Neuronal stem cell (in vitro differentiated cells): ENCODE results near the gene NFATC2IP.
"Not testable (repeated sequence)": the region's sequence is repeated elsewhere in the genome, so short reads cannot be mapped to it uniquely, and the experiment has no call there.

Source experiments
- DNase-seq: peaks from one replicate; pipeline ENCODE4 v3.0.0-alpha.2; 2013; ENCODE audit warnings: low spot score
- H2AFZ ChIP-seq: one replicate; pipeline ENCODE4 v1.6.1; 2013; ENCODE audit warnings: mild to moderate bottlenecking, low read length, inconsistent platforms
- H2AK5ac ChIP-seq: 2 replicates; pipeline ENCODE4 v1.6.1; 2013; ENCODE audit warnings: low read depth, mild to moderate bottlenecking, inconsistent platforms, low read length, moderate library complexity, mixed read lengths
- H2BK120ac ChIP-seq: 2 replicates; pipeline ENCODE4 v1.6.1; 2013; ENCODE audit warnings: low read depth, mild to moderate bottlenecking, inconsistent platforms, low read length, moderate library complexity, mixed read lengths
- H2BK12ac ChIP-seq: one replicate; pipeline ENCODE4 v1.6.1; 2013; ENCODE audit warnings: low read length, inconsistent platforms
- H2BK15ac ChIP-seq: 2 replicates; pipeline ENCODE4 v1.6.1; 2013; ENCODE audit warnings: mild to moderate bottlenecking, low read length, inconsistent platforms, mixed read lengths
- H2BK5ac ChIP-seq: one replicate; pipeline ENCODE4 v1.6.1; 2013; ENCODE audit warnings: inconsistent platforms, mild to moderate bottlenecking, low read length, moderate library complexity
- H3K14ac ChIP-seq: one replicate; pipeline ENCODE4 v1.6.1; 2013; ENCODE audit warnings: low read length, inconsistent platforms
- H3K18ac ChIP-seq: 2 replicates; pipeline ENCODE4 v1.6.1; 2013; ENCODE audit warnings: low read length, inconsistent platforms
- H3K23ac ChIP-seq: 2 replicates; pipeline ENCODE4 v1.6.1; 2013; ENCODE audit warnings: low read depth, mild to moderate bottlenecking, mixed read lengths, low read length, inconsistent platforms; ENCODE audit not compliant: poor library complexity
- H3K27ac ChIP-seq: replicated peaks from 3 replicates; pipeline ENCODE4 v1.5.1; 2013; ENCODE audit warnings: low read length, inconsistent platforms
- H3K27me3 ChIP-seq, 3 experiments: 2 replicates each; pipeline ENCODE4 v1.6.1; 2013; ENCODE audit warnings: low read length in 3 of 3, mild to moderate bottlenecking in 2 of 3, inconsistent platforms in 1 of 3, low read depth in 1 of 3, mixed read lengths in 1 of 3, moderate library complexity in 1 of 3; ENCODE audit not compliant: control insufficient read depth in 3 of 3, insufficient read depth in 3 of 3
- H3K36me3 ChIP-seq, 2 donors: replicated peaks in 1 of 2; 2 replicates each; pipeline ENCODE4 v1.6.1; 2013; ENCODE audit warnings: low read length in 2 of 2; ENCODE audit not compliant: control insufficient read depth in 2 of 2, insufficient read depth in 2 of 2
- H3K4ac ChIP-seq: 2 replicates; pipeline ENCODE4 v1.6.1; 2013; ENCODE audit warnings: inconsistent platforms, mild to moderate bottlenecking, low read length, moderate library complexity
- H3K4me1 ChIP-seq, 2 donors: 1 replicate in 1 of 2; 2 replicates in 1 of 2; pipeline ENCODE4 v1.6.1; 2013; ENCODE audit warnings: low read length in 2 of 2, low read depth in 1 of 2; ENCODE audit not compliant: control insufficient read depth in 2 of 2, insufficient read depth in 1 of 2
- H3K4me2 ChIP-seq: one replicate; pipeline ENCODE4 v1.6.1; 2013; ENCODE audit warnings: mild to moderate bottlenecking, low read length, inconsistent platforms; ENCODE audit not compliant: insufficient read depth, poor library complexity, severe bottlenecking
- H3K4me3 ChIP-seq, 2 donors: 2 replicates each; pipeline ENCODE4 v1.5.1; 2013; ENCODE audit warnings: low read length in 2 of 2, mild to moderate bottlenecking in 2 of 2, inconsistent platforms in 1 of 2, moderate library complexity in 1 of 2
- H3K79me1 ChIP-seq: one replicate; pipeline ENCODE4 v1.6.1; 2013; ENCODE audit warnings: low read depth, mild to moderate bottlenecking, inconsistent platforms, low read length, moderate library complexity
- H3K9ac ChIP-seq: one replicate; pipeline ENCODE4 v1.6.1; 2013; ENCODE audit warnings: mild to moderate bottlenecking, low read depth, low read length, inconsistent platforms; ENCODE audit not compliant: poor library complexity
- H3K9me3 ChIP-seq, 2 donors: replicated peaks in 1 of 2; 2 replicates each; pipeline versions ENCODE3 to v1.6.1; 2013; ENCODE audit warnings: low read length in 2 of 2, mild to moderate bottlenecking in 2 of 2, inconsistent platforms in 1 of 2, low read depth in 1 of 2, mixed read lengths in 1 of 2, moderate library complexity in 1 of 2; ENCODE audit not compliant: control insufficient read depth in 2 of 2, insufficient read depth in 1 of 2
- H4K8ac ChIP-seq: one replicate; pipeline ENCODE4 v1.6.1; 2013; ENCODE audit warnings: low read depth, mild to moderate bottlenecking, inconsistent platforms, low read length, moderate library complexity
- H4K91ac ChIP-seq: one replicate; pipeline ENCODE4 v1.6.1; 2013; ENCODE audit warnings: low read length, low read depth, mild to moderate bottlenecking, inconsistent platforms; ENCODE audit not compliant: poor library complexity
- WGBS, 2 donors: extraction: QIAGEN DNeasy Blood & Tissue Kit; methylation state at CpG; one replicate each; pipeline ENCODE4 v1.1.7; 2013; ENCODE audit warnings: missing lambda C conversion rate in 2 of 2, mixed read lengths in 1 of 2; ENCODE audit not compliant: insufficient read length in 2 of 2, insufficient replicate concordance in 1 of 2; ENCODE audit errors: extremely low coverage in 2 of 2; 5-methylcytosine and 5-hydroxymethylcytosine counted together

NFATC2IP gene

GRCh38 chr16:28936784-28937155 lies 14.0 kb upstream of the NFATC2IP start:
- Histone ChIP-seq H3K4me1 (no peaks in the 10 kb centered on the region), H2BK12ac (peak overlapping the region; percentile 88), H4K8ac (no peak overlapping the region), H3K27me3 (no peaks in the 10 kb centered on the region), H3K14ac (no peak overlapping the region), H2AFZ (no peak overlapping the region), H3K18ac (no peak overlapping the region), H3K4me3 (no peak overlapping the region), H3K4ac (peak overlapping the region; percentile 69), H2AK5ac (peak overlapping the region; percentile 92), H3K27ac (no peak overlapping the region), H3K23ac (no peak overlapping the region), H3K9ac (no peak overlapping the region), H3K36me3 (no peaks in the 10 kb centered on the region), H4K91ac (no peak overlapping the region), H3K9me3 (no peaks in the 10 kb centered on the region), H2BK5ac (no peak overlapping the region), H3K79me1 (no peaks in the 10 kb centered on the region), H2BK120ac (peak overlapping the region; percentile 11), H2BK15ac (peak overlapping the region; percentile 82), H3K4me2 (no peak overlapping the region)
- DNase-seq = no peak
- no CpG with 5 or more reads among the region's 26 CpGs for WGBS, 2 donors

GRCh38 chr16:28937222-28937876 lies 13.4 kb upstream of the NFATC2IP start:
- Histone ChIP-seq H3K4ac (no peak overlapping the region), H3K79me1 (no peaks in the 10 kb centered on the region), H2AFZ (no peak overlapping the region), H2BK15ac (peak overlapping the region; percentile 82), H3K9me3 (no peaks in the 10 kb centered on the region), H3K4me1 (no peaks in the 10 kb centered on the region), H3K14ac (no peak overlapping the region), H3K27me3 (no peaks in the 10 kb centered on the region), H2AK5ac (peak overlapping the region; percentile 92), H3K36me3 (no peaks in the 10 kb centered on the region), H4K8ac (no peak overlapping the region), H3K23ac (no peak overlapping the region), H2BK5ac (no peak overlapping the region), H3K27ac (no peak overlapping the region), H3K18ac (peak overlapping the region; percentile 57), H4K91ac (no peak overlapping the region), H2BK120ac (peak overlapping the region; percentile 11), H2BK12ac (no peak overlapping the region), H3K4me3 (no peak overlapping the region), H3K4me2 (no peak overlapping the region), H3K9ac (no peak overlapping the region)
- DNase-seq = no peak
- WGBS, 2 donors = no CpG with 5 or more reads among the region's 14 CpGs

- no peaks in the 10 kb centered on the region for H3K4me1 ChIP-seq
- H2BK15ac ChIP-seq = peak overlapping the region; percentile 54
- no CpG with 5 or more reads among the region's 7 CpGs for WGBS, 2 donors
- peak overlapping the region; percentile 61 for H2AK5ac ChIP-seq
- DNase-seq = no peak
- no peak overlapping the region for H3K14ac ChIP-seq
- no peaks in the 10 kb centered on the region for H3K36me3 ChIP-seq
- H3K18ac ChIP-seq = peak overlapping the region; percentile 67
- peak overlapping the region; percentile 67 for H3K23ac ChIP-seq
- peak overlapping the region; percentile 68 for H3K4ac ChIP-seq
- H4K8ac ChIP-seq = no peak overlapping the region
- no peak overlapping the region for H2BK12ac ChIP-seq
- no peak overlapping the region for H2BK5ac ChIP-seq
- H3K79me1 ChIP-seq = no peaks in the 10 kb centered on the region
- no peaks in the 10 kb centered on the region for H3K27me3 ChIP-seq
- H3K9me3 ChIP-seq = no peaks in the 10 kb centered on the region
- H3K9ac ChIP-seq = no peak overlapping the region
- H2AFZ ChIP-seq = no peak overlapping the region
- H3K4me2 ChIP-seq = no peak overlapping the region
- H2BK120ac ChIP-seq = no peak overlapping the region
- H4K91ac ChIP-seq = peak overlapping the region; percentile 39
- H3K4me3 ChIP-seq = no peak overlapping the region
- no peak overlapping the region for H3K27ac ChIP-seq
Measured at GRCh38 chr16:28938721-28939120, 12.0 kb upstream of the NFATC2IP start.

- not testable (repeated sequence) for H3K36me3 ChIP-seq, H2AFZ ChIP-seq, H2BK12ac ChIP-seq, H3K9me3 ChIP-seq, H2BK15ac ChIP-seq, H3K4ac ChIP-seq, H4K91ac ChIP-seq, H2BK120ac ChIP-seq, H3K4me3 ChIP-seq, DNase-seq, H3K27me3 ChIP-seq, H3K27ac ChIP-seq, H3K79me1 ChIP-seq, H3K4me2 ChIP-seq, H2AK5ac ChIP-seq, H3K18ac ChIP-seq, H3K9ac ChIP-seq, H3K4me1 ChIP-seq, H3K14ac ChIP-seq, H4K8ac ChIP-seq, H3K23ac ChIP-seq, H2BK5ac ChIP-seq
- no CpG with 5 or more reads among the region's 7 CpGs for WGBS, 2 donors
Measured at GRCh38 chr16:28939825-28940224, 10.9 kb upstream of the NFATC2IP start.
